HCT116 (cell line): Measurements from ENCODE around the gene HCST. TPM values are rescaled to one million over a fixed set of nuclear protein-coding genes. Genes with fewer than 3 reads are reported as not detected.

Source experiments
- ATAC-seq: fragments of 200-7000 bp; cut with Tn5 transposase; 2 replicates; pipeline ENCODE4 v1.9.1; 2020; ENCODE audit warnings: mild to moderate bottlenecking, moderate library complexity
- BruUV-seq: library from RNA; stranded (reverse); fragments of 400-500 nt; replicated peaks from 2 replicates; lab custom pipeline; 2021; lab: Mats Ljungman, UMichigan
- CTCF ChIA-PET: fragments of 300-600 bp; sonication (Branson Sonifier 250); formaldehyde crosslinking; loops from one replicate; lab custom pipeline; 2021; ENCODE audit warnings: antibody characterized with exemption; lab: Charles Lee
- POLR2A ChIA-PET: fragments of 300-600, 350-600 bp; sonication (Branson Sonifier 250); formaldehyde crosslinking; loops from one replicate; lab custom pipeline; 2021; ENCODE audit warnings: antibody characterized with exemption; lab: Charles Lee
- RAD21 ChIA-PET, 2 experiments: fragments of 300-600 bp; sonication (Branson Sonifier 250); formaldehyde crosslinking; loops; one replicate each; lab custom pipeline; 2023; ENCODE audit warnings: low total read pairs in 2 of 2; ENCODE audit not compliant: uncharacterized antibody in 2 of 2, unreplicated experiment in 2 of 2, low non-redundant PET in 1 of 2; lab: Charles Lee
- DNase-seq: peaks from one replicate; pipeline ENCODE4 v3.0.0-alpha.2; 2010; ENCODE audit warnings: low read depth, low spot score
- H2AFZ ChIP-seq: fragments of 200-600 bp; shearing (Covaris generic), sonication (generic); 2 replicates; pipeline ENCODE4 v1.6.1; 2017; ENCODE audit warnings: low read depth, mixed run types, mixed read lengths, antibody characterized with exemption, low read length; ENCODE audit not compliant: poor library complexity, severe bottlenecking
- H3K27ac ChIP-seq: 2 replicates; pipeline ENCODE4 v1.5.1; 2012; ENCODE audit warnings: low read depth, low read length
- H3K27me3 ChIP-seq: fragments of 200-600 bp; sonication (generic); 2 replicates; pipeline ENCODE4 v1.6.1; 2016; ENCODE audit warnings: mixed run types, low read length, mixed read lengths; ENCODE audit not compliant: insufficient read depth
- H3K36me3 ChIP-seq, 2 experiments: fragments of 200-500 bp in 1 of 2; fragments of 200-600 bp in 1 of 2; sonication (Bioruptor generic) in 1 of 2; sonication (generic) in 1 of 2; 2 replicates each; pipeline versions ENCODE4 v1.5.1 to v1.6.1; 2014 to 2016; ENCODE audit warnings: low read length in 2 of 2, inconsistent platforms in 1 of 2, mixed read lengths in 1 of 2, mixed run types in 1 of 2; ENCODE audit not compliant: insufficient read depth in 2 of 2, control insufficient read depth in 1 of 2
- H3K4me1 ChIP-seq, 2 experiments: fragments of 200-600 bp in 1 of 2; sonication (generic) in 1 of 2; 2 replicates each; pipeline versions ENCODE4 v1.5.1 to v1.6.1; 2012 to 2017; ENCODE audit warnings: low read length in 2 of 2, inconsistent platforms in 1 of 2, mild to moderate bottlenecking in 1 of 2, mixed read lengths in 1 of 2, mixed run types in 1 of 2, moderate library complexity in 1 of 2; ENCODE audit not compliant: insufficient read depth in 2 of 2, control insufficient read depth in 1 of 2
- H3K4me2 ChIP-seq: fragments of 200-600 bp; sonication (generic); 2 replicates; pipeline ENCODE4 v1.6.1; 2017; ENCODE audit warnings: mixed run types, low read length, mixed read lengths
- H3K4me3 ChIP-seq, 2 experiments: fragments of 200-600 bp in 1 of 2; sonication (generic) in 1 of 2; replicated peaks in 1 of 2; 2 replicates each; pipeline ENCODE4 v1.5.1; 2011 to 2016; ENCODE audit warnings: low read length in 2 of 2, control low read depth in 1 of 2, low read depth in 1 of 2, mild to moderate bottlenecking in 1 of 2, mixed read lengths in 1 of 2, mixed run types in 1 of 2
- H3K79me2 ChIP-seq: fragments of 200-600 bp; sonication (generic); 2 replicates; pipeline ENCODE4 v1.6.1; 2017; ENCODE audit warnings: mild to moderate bottlenecking, mixed run types, low read length, moderate library complexity, mixed read lengths; ENCODE audit not compliant: insufficient read depth
- H3K9ac ChIP-seq: fragments of 200-600 bp; sonication (generic); 2 replicates; pipeline ENCODE4 v1.6.1; 2016; ENCODE audit warnings: low read length, mixed read lengths
- H3K9me2 ChIP-seq: fragments of 200-600 bp; sonication (generic), shearing (Covaris generic); 2 replicates; pipeline ENCODE4 v1.6.1; 2017; ENCODE audit warnings: mixed run types, mild to moderate bottlenecking, moderate library complexity; ENCODE audit not compliant: insufficient read depth
- H3K9me3 ChIP-seq, 2 experiments: fragments of 200-500 bp in 1 of 2; fragments of 200-600 bp in 1 of 2; sonication (Bioruptor generic) in 1 of 2; sonication (generic) in 1 of 2; 2 replicates each; pipeline ENCODE4 v1.6.1; 2014 to 2017; ENCODE audit warnings: low read length in 2 of 2, mixed read lengths in 2 of 2, inconsistent platforms in 1 of 2, low read depth in 1 of 2, mild to moderate bottlenecking in 1 of 2, mixed run types in 1 of 2, moderate library complexity in 1 of 2; ENCODE audit not compliant: control insufficient read depth in 1 of 2, insufficient read depth in 1 of 2
- H4K20me1 ChIP-seq: fragments of 200-600 bp; sonication (generic), shearing (Covaris generic); 2 replicates; pipeline ENCODE4 v1.6.1; 2017; ENCODE audit warnings: mixed run types, mild to moderate bottlenecking, moderate library complexity; ENCODE audit not compliant: insufficient read depth
- CBX3 ChIP-seq: IDR thresholded peaks from 2 replicates; pipeline ENCODE4 v1.6.1; 2012; ENCODE audit warnings: low read depth
- EGR1 ChIP-seq: IDR thresholded peaks from 2 replicates; pipeline ENCODE4 v1.6.1; 2012; ENCODE audit warnings: low read depth
- EZH2phosphoT487 ChIP-seq: fragments of 200-600 bp; IDR thresholded peaks from 2 replicates; pipeline ENCODE4 v1.6.1; 2018; ENCODE audit warnings: antibody characterized with exemption, borderline replicate concordance
- JUND ChIP-seq: IDR thresholded peaks from 2 replicates; pipeline ENCODE4 v1.6.1; 2012
- POLR2A ChIP-seq: IDR thresholded peaks from 2 replicates; pipeline ENCODE4 v1.7.0; 2011; ENCODE audit warnings: borderline replicate concordance; ENCODE audit not compliant: insufficient read depth, insufficient read length; ENCODE audit errors: extremely low read depth
- RAD21 ChIP-seq: IDR thresholded peaks from 2 replicates; pipeline ENCODE4 v1.6.1; 2012; ENCODE audit warnings: low read depth, mild to moderate bottlenecking
- SIN3A ChIP-seq: IDR thresholded peaks from 2 replicates; pipeline ENCODE4 v1.6.1; 2012; ENCODE audit warnings: low read depth
- TCF7L2 ChIP-seq: IDR thresholded peaks from 2 replicates; pipeline ENCODE4 v1.7.0; 2011; ENCODE audit warnings: borderline replicate concordance, inconsistent platforms; ENCODE audit not compliant: insufficient read depth, insufficient read length; ENCODE audit errors: extremely low read depth
- YY1 ChIP-seq: IDR thresholded peaks from 2 replicates; pipeline ENCODE4 v1.6.1; 2011; ENCODE audit warnings: low read length, low read depth, moderate library complexity, mild to moderate bottlenecking; ENCODE audit not compliant: insufficient replicate concordance; ENCODE audit errors: extremely low read depth
- intact Hi-C: fragments of 100-400 bp; cut with micrococcal nuclease; formaldehyde crosslinking; loops from 2 replicates; pipeline ENCODE4 v1.10.0; 2022
- total RNA-seq: library from RNA; stranded (reverse); gene quantifications from one replicate; pipeline ENCODE4 v1.2.1, GENCODE V29; 2021; ENCODE audit not compliant: unreplicated experiment
- TF ChIP-seq, protein P1 (sequence below), 3 experiments: fragments of 200-600 bp in 1 of 3; sonication (generic) in 1 of 3; IDR thresholded peaks in 2 of 3; conservative IDR thresholded peaks in 1 of 3; 2 replicates each; pipeline ENCODE4 v1.5.1; 2012 to 2017; ENCODE audit warnings: low read depth in 2 of 3, low read length in 2 of 3, antibody characterized with exemption in 1 of 3, borderline replicate concordance in 1 of 3, control low read depth in 1 of 3, mild to moderate bottlenecking in 1 of 3, mixed read lengths in 1 of 3, mixed run types in 1 of 3, moderate library complexity in 1 of 3; ENCODE audit not compliant: insufficient read depth in 1 of 3
- TF ChIP-seq, protein P2 (sequence below): IDR thresholded peaks from 2 replicates; pipeline ENCODE4 v1.6.1; 2011; ENCODE audit warnings: mild to moderate bottlenecking, low read length, moderate library complexity; ENCODE audit not compliant: insufficient replicate concordance; ENCODE audit errors: extremely low read depth

Gene HCST
- total RNA-seq, 1 experiment from 2014 or later = 1.2 TPM

DNA sequence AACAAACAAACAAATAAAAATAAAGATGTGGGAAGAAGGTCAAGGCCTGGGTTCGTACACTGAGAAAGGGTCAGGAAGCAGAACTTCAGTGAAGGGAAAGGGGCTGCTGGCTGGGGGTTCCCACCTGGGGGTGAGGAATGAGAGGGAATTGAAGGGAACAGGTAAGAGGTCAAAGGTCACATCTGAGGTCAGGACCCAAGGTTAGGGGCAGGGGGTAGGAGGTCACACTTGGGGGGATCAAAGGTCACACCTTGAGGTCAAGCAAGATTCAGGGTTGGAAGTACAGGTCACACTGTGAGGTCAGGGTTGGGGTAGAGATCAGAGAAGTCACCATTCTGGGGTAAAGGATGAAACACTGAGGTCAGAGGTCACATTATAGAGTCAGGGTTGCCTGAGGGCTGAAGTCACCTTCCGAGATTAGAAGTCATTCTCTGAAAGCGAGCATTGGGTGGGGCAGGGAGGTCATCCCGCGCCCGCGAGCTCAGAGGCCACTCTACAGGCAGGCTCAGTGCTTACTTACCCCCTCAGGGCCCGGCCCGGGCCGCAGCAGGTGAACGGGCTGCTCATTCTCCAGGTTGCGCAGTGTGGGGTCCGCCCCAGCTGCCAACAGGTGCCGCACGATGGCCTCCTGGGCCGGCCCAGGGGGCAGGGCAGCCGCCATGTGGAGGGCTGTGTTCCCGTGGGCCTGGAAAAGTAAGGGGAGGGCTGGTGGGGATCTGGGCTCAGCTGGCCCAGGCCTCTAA is 12.8 kb upstream of the HCST start:
- Histone ChIP-seq H3K27me3 (no peaks in the 10 kb centered on the region), H3K36me3 (peaks cover 24 to 40% of the 10 kb centered on the region in 2 experiments; a peak in 3 of 4 replicates), H3K9me3 (no peaks in the 10 kb centered on the region), H3K79me2 (no peaks in the 10 kb centered on the region), H3K9ac (no peak overlapping the region), H3K4me3 (no peak overlapping the region), H4K20me1 (no peaks in the 10 kb centered on the region), H3K27ac (no peak overlapping the region), H2AFZ (no peak overlapping the region), H3K4me2 (no peak overlapping the region), H3K4me1 (no peaks in the 10 kb centered on the region), H3K9me2 (no peaks in the 10 kb centered on the region)
- DNase-seq (no peak), ATAC-seq (peak; percentile 34; the same call in 1 of the 2 replicates)
- TF ChIP-seq JUND (no peak), CBX3 (no peak), TCF7L2 (no peak)
- POLR2A ChIA-PET = no interaction called here
- CTCF ChIA-PET = interaction anchor here (1.4 kb wide), 1 partner anchor 43 kb away, joined by 3 read pairs; no protein-coding TSS in a partner anchor
- intact Hi-C loops = loop anchor here (10.0 kb wide), 1 partner anchor 165 kb away; the partner anchor contains the start of genes THAP8 and WDR62
- BruUV-seq = no TSS peak
- RAD21 ChIA-PET = no interaction called here

DNA sequence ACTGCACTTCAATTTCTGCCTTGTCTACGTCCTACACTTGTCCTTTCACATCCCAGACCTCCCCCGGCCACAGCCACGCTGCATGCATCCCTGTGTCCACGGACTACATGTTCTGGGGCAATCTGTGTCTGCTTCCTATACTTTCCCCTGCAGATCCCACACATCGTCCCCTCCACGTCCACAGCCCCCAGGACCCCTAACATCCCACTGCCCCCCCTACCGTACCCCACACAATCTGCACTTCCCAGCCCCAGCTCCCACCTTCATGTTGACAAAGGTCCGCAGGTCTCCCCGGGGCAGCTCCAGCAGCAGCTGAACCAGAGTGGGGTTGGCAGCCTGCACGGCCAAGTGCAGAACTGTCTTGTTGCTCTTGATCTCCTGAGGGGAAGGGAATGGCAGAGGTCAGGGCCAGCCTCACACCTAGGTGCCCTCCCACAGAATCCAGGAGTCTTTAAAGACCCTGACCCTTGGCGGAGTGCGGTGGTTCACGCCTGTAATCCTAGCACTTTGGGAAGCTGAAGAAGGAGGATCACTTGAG is 12.1 kb upstream of the HCST start:
- Histone ChIP-seq H3K9me3 (no peaks in the 10 kb centered on the region), H3K27ac (no peak overlapping the region), H2AFZ (no peak overlapping the region), H3K79me2 (no peaks in the 10 kb centered on the region), H3K9ac (no peak overlapping the region), H4K20me1 (no peaks in the 10 kb centered on the region), H3K4me3 (no peak overlapping the region), H3K9me2 (no peaks in the 10 kb centered on the region), H3K4me2 (no peak overlapping the region), H3K4me1 (no peaks in the 10 kb centered on the region), H3K27me3 (no peaks in the 10 kb centered on the region), H3K36me3 (peaks cover 28 to 40% of the 10 kb centered on the region in 2 experiments; a peak in 3 of 4 replicates)
- RAD21 ChIA-PET = no interaction called here
- ATAC-seq = peak; percentile 22; the same call in 1 of the 2 replicates
- no peak for DNase-seq
- no TSS peak for BruUV-seq
- CTCF ChIA-PET = no interaction called here
- intact Hi-C loops = no loop called here
- POLR2A ChIA-PET = interaction anchor here (1.3 kb wide), 1 partner anchor 10 kb away, joined by 3 read pairs; the partner anchor contains the start of gene NFKBID
- no peak for TF ChIP-seq EZH2phosphoT487
- TF ChIP-seq, protein P1, sequence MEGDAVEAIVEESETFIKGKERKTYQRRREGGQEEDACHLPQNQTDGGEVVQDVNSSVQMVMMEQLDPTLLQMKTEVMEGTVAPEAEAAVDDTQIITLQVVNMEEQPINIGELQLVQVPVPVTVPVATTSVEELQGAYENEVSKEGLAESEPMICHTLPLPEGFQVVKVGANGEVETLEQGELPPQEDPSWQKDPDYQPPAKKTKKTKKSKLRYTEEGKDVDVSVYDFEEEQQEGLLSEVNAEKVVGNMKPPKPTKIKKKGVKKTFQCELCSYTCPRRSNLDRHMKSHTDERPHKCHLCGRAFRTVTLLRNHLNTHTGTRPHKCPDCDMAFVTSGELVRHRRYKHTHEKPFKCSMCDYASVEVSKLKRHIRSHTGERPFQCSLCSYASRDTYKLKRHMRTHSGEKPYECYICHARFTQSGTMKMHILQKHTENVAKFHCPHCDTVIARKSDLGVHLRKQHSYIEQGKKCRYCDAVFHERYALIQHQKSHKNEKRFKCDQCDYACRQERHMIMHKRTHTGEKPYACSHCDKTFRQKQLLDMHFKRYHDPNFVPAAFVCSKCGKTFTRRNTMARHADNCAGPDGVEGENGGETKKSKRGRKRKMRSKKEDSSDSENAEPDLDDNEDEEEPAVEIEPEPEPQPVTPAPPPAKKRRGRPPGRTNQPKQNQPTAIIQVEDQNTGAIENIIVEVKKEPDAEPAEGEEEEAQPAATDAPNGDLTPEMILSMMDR (IDR thresholded peaks at IDR 0.05 in 2 of 3, conservative IDR thresholded peaks at IDR 0.05 in 1 of 3; ENCODE audit: borderline replicate concordance in 1 of 3, insufficient read depth in 1 of 3, low read depth in 2 of 3, low read length in 2 of 3) = no peak
- TF ChIP-seq POLR2A = no peak
- no peak for TF ChIP-seq TCF7L2
- no peak for TF ChIP-seq RAD21
- no peak for TF ChIP-seq CBX3
- TF ChIP-seq SIN3A = no peak
- TF ChIP-seq EGR1 = no peak
- TF ChIP-seq YY1 = no peak
- TF ChIP-seq, protein P2, sequence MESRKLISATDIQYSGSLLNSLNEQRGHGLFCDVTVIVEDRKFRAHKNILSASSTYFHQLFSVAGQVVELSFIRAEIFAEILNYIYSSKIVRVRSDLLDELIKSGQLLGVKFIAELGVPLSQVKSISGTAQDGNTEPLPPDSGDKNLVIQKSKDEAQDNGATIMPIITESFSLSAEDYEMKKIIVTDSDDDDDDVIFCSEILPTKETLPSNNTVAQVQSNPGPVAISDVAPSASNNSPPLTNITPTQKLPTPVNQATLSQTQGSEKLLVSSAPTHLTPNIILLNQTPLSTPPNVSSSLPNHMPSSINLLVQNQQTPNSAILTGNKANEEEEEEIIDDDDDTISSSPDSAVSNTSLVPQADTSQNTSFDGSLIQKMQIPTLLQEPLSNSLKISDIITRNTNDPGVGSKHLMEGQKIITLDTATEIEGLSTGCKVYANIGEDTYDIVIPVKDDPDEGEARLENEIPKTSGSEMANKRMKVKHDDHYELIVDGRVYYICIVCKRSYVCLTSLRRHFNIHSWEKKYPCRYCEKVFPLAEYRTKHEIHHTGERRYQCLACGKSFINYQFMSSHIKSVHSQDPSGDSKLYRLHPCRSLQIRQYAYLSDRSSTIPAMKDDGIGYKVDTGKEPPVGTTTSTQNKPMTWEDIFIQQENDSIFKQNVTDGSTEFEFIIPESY = no peak
